Chondrocyte (in vitro differentiated cells): ENCODE results near the gene CHST12. TPM values are rescaled to one million over a fixed set of nuclear protein-coding genes. Genes with fewer than 3 reads are reported as not detected.
"Not testable (repeated sequence)": the region's sequence is repeated elsewhere in the genome, so short reads cannot be mapped to it uniquely, and the experiment has no call there.

ENCODE experiments used
- DNase-seq: peaks from one replicate; pipeline ENCODE4 v3.0.0; 2021; ENCODE audit warnings: mixed read lengths, low spot score
- H3K27ac Mint-ChIP-seq: one replicate; pipeline ENCODE4 v1.8.0; 2021; ENCODE audit warnings: mild to moderate bottlenecking, moderate library complexity, mixed read lengths; ENCODE audit not compliant: unreplicated experiment
- H3K27me3 Mint-ChIP-seq: 2 replicates; pipeline ENCODE4 v1.8.0; 2021; ENCODE audit warnings: low read depth, mixed read lengths
- H3K36me3 Mint-ChIP-seq: 2 replicates; pipeline ENCODE4 v1.8.0; 2021; ENCODE audit warnings: low read depth, mixed read lengths
- H3K4me1 Mint-ChIP-seq: 2 replicates; pipeline ENCODE4 v1.8.0; 2021; ENCODE audit warnings: low read depth, mild to moderate bottlenecking, mixed read lengths
- H3K4me3 Mint-ChIP-seq: one replicate; pipeline ENCODE4 v1.8.0; 2021; ENCODE audit warnings: mild to moderate bottlenecking, moderate library complexity, mixed read lengths; ENCODE audit not compliant: unreplicated experiment
- H3K9me3 Mint-ChIP-seq: 2 replicates; pipeline ENCODE4 v1.8.0; 2021; ENCODE audit warnings: low read depth, mixed read lengths
- CTCF ChIP-seq: fragments of 200-600 bp; sonication (generic); IDR thresholded peaks from 2 replicates; pipeline ENCODE4 v1.5.0; 2021; ENCODE audit warnings: antibody characterized with exemption, mild to moderate bottlenecking, moderate library complexity
- total RNA-seq: library from RNA; stranded (reverse); gene quantifications from 3 replicates; pipeline ENCODE4 v1.2.1, GENCODE V29; 2021

CHST12 gene
- total RNA-seq, 1 donor from 2014 or later, result 22.4 TPM

GRCh38 chr7:2388637-2388954 lies 14.8 kb upstream of the CHST12 start:
- no peak for DNase-seq
- H3K36me3 Mint-ChIP-seq, result no peaks in the 10 kb centered on the region
- H3K27me3 Mint-ChIP-seq, result no peaks in the 10 kb centered on the region
- H3K27ac Mint-ChIP-seq, result no peak overlapping the region
- no peak overlapping the region for H3K4me3 Mint-ChIP-seq
- H3K9me3 Mint-ChIP-seq, result no peaks in the 10 kb centered on the region
- no peak for TF ChIP-seq CTCF
- peaks cover 15% of the 10 kb centered on the region for H3K4me1 Mint-ChIP-seq

GRCh38 chr7:2390020-2390816 lies 13.2 kb upstream of the CHST12 start:
- not testable (repeated sequence) for H3K27me3 Mint-ChIP-seq, H3K36me3 Mint-ChIP-seq, H3K27ac Mint-ChIP-seq, H3K9me3 Mint-ChIP-seq, DNase-seq, H3K4me3 Mint-ChIP-seq
- peaks cover 15% of the 10 kb centered on the region for H3K4me1 Mint-ChIP-seq

- H3K36me3 Mint-ChIP-seq, result no peaks in the 10 kb centered on the region
- DNase-seq, result no peak
- no peaks in the 10 kb centered on the region for H3K27me3 Mint-ChIP-seq
These were observed 9.7 kb upstream of the CHST12 start for GRCh38 chr7:2393706-2394105.

GRCh38 chr7:2394566-2395082 lies 8.8 kb upstream of the CHST12 start:
- no peaks in the 10 kb centered on the region for H3K9me3 Mint-ChIP-seq
- H3K36me3 Mint-ChIP-seq, result no peaks in the 10 kb centered on the region
- no peak for DNase-seq
- H3K4me3 Mint-ChIP-seq, result no peak overlapping the region
- no peaks in the 10 kb centered on the region for H3K27me3 Mint-ChIP-seq
- H3K27ac Mint-ChIP-seq, result no peak overlapping the region
- peaks cover 13% of the 10 kb centered on the region for H3K4me1 Mint-ChIP-seq
- no peak for TF ChIP-seq CTCF

More at GRCh38 chr7:2393706-2394105, 9.7 kb upstream of the CHST12 start:
- TF ChIP-seq CTCF, result no peak
- no peaks in the 10 kb centered on the region for H3K9me3 Mint-ChIP-seq
- peaks cover 15% of the 10 kb centered on the region for H3K4me1 Mint-ChIP-seq
- no peak overlapping the region for H3K27ac Mint-ChIP-seq
- no peak overlapping the region for H3K4me3 Mint-ChIP-seq

- DNase-seq, result no peak
- Mint-ChIP-seq H3K27me3 (no peaks in the 10 kb centered on the region), H3K4me3 (no peak overlapping the region), H3K36me3 (no peaks in the 10 kb centered on the region), H3K9me3 (no peaks in the 10 kb centered on the region), H3K27ac (no peak overlapping the region), H3K4me1 (peaks cover 20% of the 10 kb centered on the region)
- TF ChIP-seq CTCF, result no peak
These were observed 4.9 kb upstream of the CHST12 start for GRCh38 chr7:2398506-2398905.
